Measurements from ENCODE around the gene HTATIP2. TPM values are rescaled to one million over a fixed set of nuclear protein-coding genes. Genes with fewer than 3 reads are reported as not detected.
A peak's percentile ranks its signal among the peaks of the same experiment; 100 is the strongest.

The HTATIP2 gene
- total and polyA plus RNA-seq, 2 of the 4 experiments (the other 2 are of a cell fraction): 7.2 to 11.6 TPM

GRCh38 chr11:20406484-20406883 lies 43.0 kb downstream of the HTATIP2 start:
- no peak overlapping the region for H3K4ac ChIP-seq (ENCODE audit: low read depth, low read length)
- H2AFZ ChIP-seq (replicated peaks; ENCODE audit: low read length, poor library complexity): no peak overlapping the region
- DNase-seq: no peak
- H3K36me3 ChIP-seq (ENCODE audit: control insufficient read depth, insufficient read depth, low read length): 0 out of 2 replicates have a peak, but pooled peaks cover 2% of the 10 kb centered on the region
- no peaks in the 10 kb centered on the region for H4K20me1 ChIP-seq (ENCODE audit: insufficient read depth, low read length)
- H2BK15ac ChIP-seq (ENCODE audit: low read depth, low read length): no peak overlapping the region
- no peak overlapping the region for H3K56ac ChIP-seq (ENCODE audit: extremely low read depth, insufficient read depth, low read length)
- H3K9ac ChIP-seq (ENCODE audit: low read depth, low read length): no peak overlapping the region
- in situ Hi-C loops (cut with MboI; ENCODE audit: low sequenced_read_pairs): no loop called here
- ChIA-PET POLR2A (ENCODE audit: unreplicated experiment) (no interaction called here), CTCF (no interaction called here)
- no peak overlapping the region for H3K23ac ChIP-seq (ENCODE audit: low read depth, low read length)
- H3K4me2 ChIP-seq (ENCODE audit: low read depth, low read length): no peak overlapping the region
- H2BK120ac ChIP-seq (ENCODE audit: low read depth, low read length): no peak overlapping the region
- no peak overlapping the region for H4K91ac ChIP-seq (ENCODE audit: insufficient read depth, low read depth, low read length)
- H4K8ac ChIP-seq (ENCODE audit: low read depth in 2 of 2, low read length in 2 of 2): no peak overlapping the region
- ATAC-seq (ENCODE audit: low read depth): no peak
- dilution Hi-C loops (cut with HindIII; ENCODE audit: low sequenced_read_pairs, unreplicated experiment): no loop called here
- no peaks in the 10 kb centered on the region for H3K9me3 ChIP-seq (ENCODE audit: control insufficient read depth, insufficient read depth, low read length)
- TF ChIP-seq CTCF (conservative IDR thresholded peaks at IDR 0.05; ENCODE audit: low read depth, low read length) (no peak), RAD21 (IDR thresholded peaks at IDR 0.05; ENCODE audit: low read length) (no peak), ELK1 (IDR thresholded peaks at IDR 0.05; ENCODE audit: borderline replicate concordance, low read depth, low read length) (no peak), MAFK (IDR thresholded peaks at IDR 0.05; ENCODE audit: low read depth, low read length) (peak; percentile 37), NFE2L2 (IDR thresholded peaks at IDR 0.05; ENCODE audit: low read depth, low read length) (peak; percentile 92), FOS (IDR thresholded peaks at IDR 0.05; ENCODE audit: low read depth, low read length) (no peak), MXI1 (IDR thresholded peaks at IDR 0.05; ENCODE audit: borderline replicate concordance, low read depth, low read length) (no peak), RFX5 (IDR thresholded peaks at IDR 0.05; ENCODE audit: low read depth, low read length) (no peak)
- no peak overlapping the region for H4K5ac ChIP-seq (ENCODE audit: low read depth, low read length)
- H2BK5ac ChIP-seq (ENCODE audit: low read depth, low read length, poor library complexity, severe bottlenecking): peak overlapping the region; percentile 74
- H3K79me1 ChIP-seq (ENCODE audit: low read depth in 1 of 2, low read length in 2 of 2): no peaks in the 10 kb centered on the region
- H3K27ac ChIP-seq (ENCODE audit: insufficient read depth, low read length): no peak overlapping the region
- no peaks in the 10 kb centered on the region for H3K9me1 ChIP-seq (ENCODE audit: insufficient read depth, low read length)
- H3K4me1 ChIP-seq (ENCODE audit: control insufficient read depth, insufficient read depth, low read length): peaks cover 1% of the 10 kb centered on the region; the same call in 1 of the 2 replicates
- H3K4me3 ChIP-seq (ENCODE audit: insufficient read depth, low read depth, low read length): no peak overlapping the region
- peak overlapping the region; percentile 18; the same call in 1 of the 2 replicates for H3K18ac ChIP-seq (ENCODE audit: low read depth, low read length)
- H3K14ac ChIP-seq (replicated peaks; ENCODE audit: low read depth, low read length): no peak overlapping the region
- no peak overlapping the region for H2BK20ac ChIP-seq (ENCODE audit: low read depth, low read length)
- H2AK9ac ChIP-seq (replicated peaks; ENCODE audit: low read depth, low read length, poor library complexity): no peak overlapping the region
- no peaks in the 10 kb centered on the region for H3K27me3 ChIP-seq (ENCODE audit: control insufficient read depth, insufficient read depth, low read length)
- intact Hi-C loops (cut with micrococcal nuclease): no loop called here
- no peak overlapping the region for H2AK5ac ChIP-seq (ENCODE audit: low read depth, low read length)
- BruUV-seq (replicated peaks): no TSS peak

Data from IMR-90 (cell line).